Mesothelial cell of epicardium (in vitro differentiated cells): Measurements from ENCODE around the gene SAAL1. TPM values are rescaled to one million over a fixed set of nuclear protein-coding genes. Genes with fewer than 3 reads are reported as not detected.

Experiments
- DNase-seq, 2 experiments: peaks; one replicate each; pipeline ENCODE4 v3.0.0; 2021; ENCODE audit warnings: low spot score in 2 of 2; ENCODE audit not compliant: unreplicated experiment in 2 of 2
- H3K27ac Mint-ChIP-seq: 2 replicates; pipeline ENCODE4 v1.8.0; 2021; ENCODE audit warnings: mixed read lengths
- H3K27me3 Mint-ChIP-seq: 2 replicates; pipeline ENCODE4 v1.8.0; 2021; ENCODE audit warnings: low read depth, mixed read lengths
- H3K36me3 Mint-ChIP-seq: 2 replicates; pipeline ENCODE4 v1.8.0; 2021; ENCODE audit warnings: mixed read lengths
- H3K4me1 Mint-ChIP-seq: 2 replicates; pipeline ENCODE4 v1.8.0; 2021; ENCODE audit warnings: mixed read lengths
- H3K4me3 Mint-ChIP-seq: 2 replicates; pipeline ENCODE4 v1.8.0; 2021; ENCODE audit warnings: mild to moderate bottlenecking, moderate library complexity, mixed read lengths
- H3K9me3 Mint-ChIP-seq: 2 replicates; pipeline ENCODE4 v1.8.0; 2021; ENCODE audit warnings: mixed read lengths
- total RNA-seq: library from RNA; stranded (reverse); gene quantifications from 3 replicates; pipeline ENCODE4 v1.2.1, GENCODE V29; 2021
- TF ChIP-seq, protein P1 (sequence below): fragments of 200-600 bp; sonication (generic); IDR thresholded peaks from one replicate; pipeline ENCODE4 v1.5.0; 2021; ENCODE audit warnings: antibody characterized with exemption; ENCODE audit not compliant: unreplicated experiment

The SAAL1 gene, protein sequence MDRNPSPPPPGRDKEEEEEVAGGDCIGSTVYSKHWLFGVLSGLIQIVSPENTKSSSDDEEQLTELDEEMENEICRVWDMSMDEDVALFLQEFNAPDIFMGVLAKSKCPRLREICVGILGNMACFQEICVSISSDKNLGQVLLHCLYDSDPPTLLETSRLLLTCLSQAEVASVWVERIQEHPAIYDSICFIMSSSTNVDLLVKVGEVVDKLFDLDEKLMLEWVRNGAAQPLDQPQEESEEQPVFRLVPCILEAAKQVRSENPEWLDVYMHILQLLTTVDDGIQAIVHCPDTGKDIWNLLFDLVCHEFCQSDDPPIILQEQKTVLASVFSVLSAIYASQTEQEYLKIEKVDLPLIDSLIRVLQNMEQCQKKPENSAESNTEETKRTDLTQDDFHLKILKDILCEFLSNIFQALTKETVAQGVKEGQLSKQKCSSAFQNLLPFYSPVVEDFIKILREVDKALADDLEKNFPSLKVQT
- total RNA-seq, result 28.5 to 29.7 TPM (median 29.0 TPM) in 3 replicates

DNA sequence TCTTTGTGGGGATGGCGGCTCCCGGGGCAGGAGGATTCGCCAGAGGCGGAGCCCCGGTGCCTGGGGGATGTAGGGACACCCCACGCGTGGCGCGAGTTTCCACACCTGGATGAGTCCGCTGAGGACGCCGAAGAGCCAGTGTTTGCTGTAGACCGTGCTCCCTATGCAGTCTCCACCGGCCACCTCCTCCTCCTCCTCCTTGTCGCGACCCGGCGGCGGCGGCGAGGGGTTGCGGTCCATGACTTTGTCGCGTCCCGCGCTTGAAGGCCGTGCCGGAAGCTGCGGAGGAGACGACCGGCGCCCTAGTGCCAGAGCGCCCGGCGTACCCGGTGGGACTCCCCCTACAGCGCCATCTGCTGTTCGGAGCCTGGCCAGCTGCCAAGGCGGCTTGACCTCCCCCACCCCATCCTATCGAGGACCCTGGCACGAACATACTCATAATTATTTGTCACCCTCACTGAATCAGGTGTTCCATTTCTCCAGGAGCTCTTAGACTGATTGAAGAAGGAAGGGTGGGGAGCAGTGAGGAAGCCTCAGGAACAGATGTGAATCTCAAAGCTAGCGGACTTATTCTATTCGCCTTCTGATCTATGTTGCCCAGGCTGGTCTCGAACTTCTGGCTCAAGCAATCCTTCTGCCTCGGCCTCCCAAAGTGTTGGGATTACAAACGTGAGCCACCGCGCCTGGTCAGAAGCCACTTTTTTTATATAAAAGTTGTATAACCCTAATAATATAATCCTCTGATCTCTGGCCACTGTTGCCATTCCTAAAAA lies at the start of gene SAAL1:
Gene SAAL1, minus strand, starts transcription at position 281 of the 773 bp plus-strand sequence. Its CDS starts 41 bp downstream, at position 240.
- H3K4me3 Mint-ChIP-seq, result peak within 1 kb of the TSS; percentile 94
- H3K36me3 Mint-ChIP-seq, result peaks cover 21% of the 10 kb centered on the region
- TF ChIP-seq, protein P1, sequence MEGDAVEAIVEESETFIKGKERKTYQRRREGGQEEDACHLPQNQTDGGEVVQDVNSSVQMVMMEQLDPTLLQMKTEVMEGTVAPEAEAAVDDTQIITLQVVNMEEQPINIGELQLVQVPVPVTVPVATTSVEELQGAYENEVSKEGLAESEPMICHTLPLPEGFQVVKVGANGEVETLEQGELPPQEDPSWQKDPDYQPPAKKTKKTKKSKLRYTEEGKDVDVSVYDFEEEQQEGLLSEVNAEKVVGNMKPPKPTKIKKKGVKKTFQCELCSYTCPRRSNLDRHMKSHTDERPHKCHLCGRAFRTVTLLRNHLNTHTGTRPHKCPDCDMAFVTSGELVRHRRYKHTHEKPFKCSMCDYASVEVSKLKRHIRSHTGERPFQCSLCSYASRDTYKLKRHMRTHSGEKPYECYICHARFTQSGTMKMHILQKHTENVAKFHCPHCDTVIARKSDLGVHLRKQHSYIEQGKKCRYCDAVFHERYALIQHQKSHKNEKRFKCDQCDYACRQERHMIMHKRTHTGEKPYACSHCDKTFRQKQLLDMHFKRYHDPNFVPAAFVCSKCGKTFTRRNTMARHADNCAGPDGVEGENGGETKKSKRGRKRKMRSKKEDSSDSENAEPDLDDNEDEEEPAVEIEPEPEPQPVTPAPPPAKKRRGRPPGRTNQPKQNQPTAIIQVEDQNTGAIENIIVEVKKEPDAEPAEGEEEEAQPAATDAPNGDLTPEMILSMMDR, result peak; percentile 47
- peaks cover 11% of the 10 kb centered on the region for H3K4me1 Mint-ChIP-seq
- H3K9me3 Mint-ChIP-seq, result peaks cover 5% of the 10 kb centered on the region
- H3K27ac Mint-ChIP-seq, result peak within 1 kb of the TSS; percentile 79
- H3K27me3 Mint-ChIP-seq, result peaks cover 12% of the 10 kb centered on the region
- DNase-seq, result peak; percentile 81 to 90

DNA sequence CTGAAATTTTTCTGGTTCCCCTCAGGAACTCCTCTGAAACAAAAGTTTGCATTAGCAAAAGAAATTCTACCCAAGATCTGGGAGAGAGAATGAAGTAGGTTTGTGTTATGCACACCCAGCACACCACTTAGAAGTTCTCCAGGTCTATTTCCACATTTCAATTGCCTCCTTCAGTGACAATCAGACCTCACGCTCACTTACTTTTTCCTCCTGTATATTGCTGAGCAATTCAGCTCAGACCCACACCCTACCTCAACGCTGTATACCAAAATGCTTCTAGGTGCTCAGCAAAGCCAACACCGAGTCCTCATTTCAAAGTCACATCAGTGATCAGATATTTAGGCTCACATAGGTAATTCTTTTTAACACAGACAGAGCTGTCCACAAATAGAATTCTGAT lies 45.7 kb upstream of the SAAL1 start:
- no peak overlapping the region for H3K27ac Mint-ChIP-seq

DNA sequence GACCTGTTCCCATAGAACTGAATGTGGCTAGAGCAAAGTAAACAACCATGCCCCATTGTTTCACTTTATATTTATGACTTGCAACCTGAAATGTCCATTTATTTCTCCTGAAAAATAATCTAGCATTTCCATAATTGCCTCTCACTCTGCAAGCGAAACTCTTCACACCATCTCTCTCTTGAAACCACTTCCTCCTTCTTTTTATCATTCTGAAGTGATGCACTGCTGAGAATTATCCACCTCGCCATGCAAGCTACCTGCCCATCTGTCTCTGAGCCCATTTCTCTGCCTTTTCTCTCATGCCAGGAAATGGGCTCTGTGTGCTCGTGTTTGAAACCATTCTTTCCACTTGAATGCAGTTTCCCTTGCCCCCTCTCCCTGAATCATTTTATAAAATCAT lies 40.0 kb upstream of the SAAL1 start:
- Mint-ChIP-seq H3K4me3 (no peak overlapping the region), H3K4me1 (no peaks in the 10 kb centered on the region), H3K27ac (no peak overlapping the region), H3K9me3 (no peaks in the 10 kb centered on the region), H3K36me3 (no peaks in the 10 kb centered on the region), H3K27me3 (peaks cover 62% of the 10 kb centered on the region)
- DNase-seq, result no peak
- TF ChIP-seq, protein P1, result no peak

More for the DNA sequence above, 45.7 kb upstream of the SAAL1 start:
- H3K9me3 Mint-ChIP-seq, result peaks cover 3% of the 10 kb centered on the region
- H3K36me3 Mint-ChIP-seq, result no peaks in the 10 kb centered on the region
- H3K27me3 Mint-ChIP-seq, result peaks cover 58% of the 10 kb centered on the region
- H3K4me1 Mint-ChIP-seq, result no peaks in the 10 kb centered on the region
- TF ChIP-seq, protein P1, result no peak
- H3K4me3 Mint-ChIP-seq, result no peak overlapping the region
- no peak for DNase-seq

DNA sequence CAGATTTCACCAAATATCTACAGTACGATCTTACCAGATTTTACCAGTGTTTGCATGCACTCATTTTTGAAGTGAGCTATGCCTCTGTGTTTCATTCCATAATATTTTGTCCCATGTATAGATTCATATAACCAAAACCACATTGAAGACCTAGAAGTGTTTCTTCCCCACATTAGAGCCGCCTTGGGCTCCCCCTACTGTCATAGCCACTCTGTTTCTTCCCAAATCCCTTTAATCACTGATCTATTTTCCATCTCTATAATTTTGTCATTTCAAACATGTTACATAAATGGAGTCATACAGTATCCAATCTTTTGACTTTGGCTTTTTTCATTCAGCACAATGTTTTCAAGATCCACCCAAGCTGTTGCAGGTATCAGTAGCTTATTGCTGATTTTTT lies 39.1 kb upstream of the SAAL1 start:
- no peaks in the 10 kb centered on the region for H3K36me3 Mint-ChIP-seq
- H3K9me3 Mint-ChIP-seq, result no peaks in the 10 kb centered on the region
- no peak overlapping the region for H3K27ac Mint-ChIP-seq
- peaks cover 58% of the 10 kb centered on the region for H3K27me3 Mint-ChIP-seq
- no peaks in the 10 kb centered on the region for H3K4me1 Mint-ChIP-seq
- TF ChIP-seq, protein P1, result no peak
- no peak overlapping the region for H3K4me3 Mint-ChIP-seq
- DNase-seq, result no peak

GRCh38 chr11:18144243-18144642 lies 38.4 kb upstream of the SAAL1 start:
- H3K9me3 Mint-ChIP-seq, result no peaks in the 10 kb centered on the region
- DNase-seq, result no peak
- no peak overlapping the region for H3K4me3 Mint-ChIP-seq

More at GRCh38 chr11:18144243-18144642, 38.4 kb upstream of the SAAL1 start:
- Mint-ChIP-seq H3K4me1 (no peaks in the 10 kb centered on the region), H3K27me3 (peaks cover 59% of the 10 kb centered on the region), H3K36me3 (no peaks in the 10 kb centered on the region), H3K27ac (no peak overlapping the region)
- TF ChIP-seq, protein P1, result no peak
